ENCODE measurements around the gene RBM6. TPM values are rescaled to one million over a fixed set of nuclear protein-coding genes. Genes with fewer than 3 reads are reported as not detected.

Gene RBM6
- total RNA-seq, 3 donors from 2014 or later = 92.2 to 158 (median 154) TPM

DNA sequence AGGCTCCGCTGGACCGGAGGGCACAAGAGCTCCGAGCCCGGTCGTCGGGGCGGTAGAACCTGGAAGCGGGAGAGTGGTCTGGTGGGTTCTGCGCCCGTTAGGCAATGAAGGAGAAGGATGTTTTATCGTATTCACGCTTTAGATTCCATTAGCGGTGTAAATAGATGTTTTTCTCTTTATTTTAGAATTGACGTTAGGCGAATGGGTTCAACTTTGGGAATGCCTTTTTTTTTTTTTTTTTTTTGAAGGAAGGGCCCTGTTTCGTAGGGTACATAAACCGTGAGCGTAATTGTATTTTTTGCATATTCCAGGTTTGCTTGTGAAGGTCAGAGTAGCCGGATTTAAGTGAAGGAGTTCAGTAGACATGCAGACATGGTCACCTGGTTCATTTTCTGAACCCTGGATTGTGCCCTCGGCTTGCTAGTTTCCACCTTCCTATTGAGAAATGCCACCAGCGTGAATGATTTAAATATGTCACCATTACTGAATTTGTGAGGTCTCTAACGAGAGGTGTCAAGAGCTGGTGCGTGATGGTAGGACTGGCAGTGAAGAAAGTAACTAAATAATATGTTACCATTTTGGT, 808 bp downstream of the RBM6 start:
- Histone ChIP-seq H3K9me3 (no peaks in the 10 kb centered on the region), H3K27me3 (no peaks in the 10 kb centered on the region), H3K36me3 (no peaks in the 10 kb centered on the region), H3K27ac (peak overlapping the region; percentile 93 to 98), H3K4me3 (peak overlapping the region; percentile 73 to 91 (median 85)), H3K4me1 (peaks cover 4% of the 10 kb centered on the region in 2 donors)
- TF ChIP-seq, protein P1, sequence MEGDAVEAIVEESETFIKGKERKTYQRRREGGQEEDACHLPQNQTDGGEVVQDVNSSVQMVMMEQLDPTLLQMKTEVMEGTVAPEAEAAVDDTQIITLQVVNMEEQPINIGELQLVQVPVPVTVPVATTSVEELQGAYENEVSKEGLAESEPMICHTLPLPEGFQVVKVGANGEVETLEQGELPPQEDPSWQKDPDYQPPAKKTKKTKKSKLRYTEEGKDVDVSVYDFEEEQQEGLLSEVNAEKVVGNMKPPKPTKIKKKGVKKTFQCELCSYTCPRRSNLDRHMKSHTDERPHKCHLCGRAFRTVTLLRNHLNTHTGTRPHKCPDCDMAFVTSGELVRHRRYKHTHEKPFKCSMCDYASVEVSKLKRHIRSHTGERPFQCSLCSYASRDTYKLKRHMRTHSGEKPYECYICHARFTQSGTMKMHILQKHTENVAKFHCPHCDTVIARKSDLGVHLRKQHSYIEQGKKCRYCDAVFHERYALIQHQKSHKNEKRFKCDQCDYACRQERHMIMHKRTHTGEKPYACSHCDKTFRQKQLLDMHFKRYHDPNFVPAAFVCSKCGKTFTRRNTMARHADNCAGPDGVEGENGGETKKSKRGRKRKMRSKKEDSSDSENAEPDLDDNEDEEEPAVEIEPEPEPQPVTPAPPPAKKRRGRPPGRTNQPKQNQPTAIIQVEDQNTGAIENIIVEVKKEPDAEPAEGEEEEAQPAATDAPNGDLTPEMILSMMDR (IDR thresholded peaks at IDR 0.05) = no peak
- TF ChIP-seq POLR2A (IDR thresholded peaks at IDR 0.05) (no peak), POLR2AphosphoS5 (IDR thresholded peaks at IDR 0.05) (no peak)
- DNase-seq (ENCODE audit: low spot score in 2 of 2) = no peak
- intact Hi-C loops (cut with DNase I; ENCODE audit: low total_unique reads) = no loop called here

DNA sequence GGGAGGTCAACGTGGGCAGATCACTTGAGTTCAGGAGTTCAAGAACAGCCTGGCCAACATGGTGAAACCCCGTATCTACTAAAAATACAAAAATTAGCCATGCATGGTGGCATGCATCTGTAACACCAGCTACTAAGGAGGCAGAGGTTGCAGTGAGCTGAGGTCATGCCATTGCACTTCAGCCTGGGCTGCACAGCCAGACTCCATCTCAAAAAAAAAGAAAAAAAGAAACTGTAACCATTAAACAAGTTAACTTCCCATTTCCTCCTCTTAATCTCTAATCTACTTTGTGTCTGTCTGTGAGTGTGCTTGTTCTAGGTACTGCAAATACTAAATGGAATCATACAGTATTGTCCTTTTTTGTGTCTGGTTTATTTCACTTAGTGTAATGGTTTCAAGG, 2.7 kb downstream of the RBM6 start:
- no peak overlapping the region for H3K27ac ChIP-seq
- DNase-seq (ENCODE audit: low spot score in 2 of 2) = no peak
- TF ChIP-seq, protein P1 (IDR thresholded peaks at IDR 0.05) = no peak
- TF ChIP-seq POLR2A (IDR thresholded peaks at IDR 0.05) (no peak), POLR2AphosphoS5 (IDR thresholded peaks at IDR 0.05) (no peak)
- H3K27me3 ChIP-seq = no peaks in the 10 kb centered on the region
- no peaks in the 10 kb centered on the region for H3K36me3 ChIP-seq
- intact Hi-C loops (cut with DNase I; ENCODE audit: low total_unique reads) = no loop called here
- no peak overlapping the region for H3K4me3 ChIP-seq
- H3K9me3 ChIP-seq = no peaks in the 10 kb centered on the region
- H3K4me1 ChIP-seq = peaks cover 4% of the 10 kb centered on the region in 2 donors

- no peak for DNase-seq (ENCODE audit: low spot score in 2 of 2)
- intact Hi-C loops (cut with DNase I; ENCODE audit: low total_unique reads) = no loop called here
- TF ChIP-seq, protein P1 (IDR thresholded peaks at IDR 0.05) = no peak
- no peak for TF ChIP-seq POLR2A (IDR thresholded peaks at IDR 0.05)
- no peak for TF ChIP-seq POLR2AphosphoS5 (IDR thresholded peaks at IDR 0.05)
- Histone ChIP-seq H3K27ac (no peak overlapping the region), H3K9me3 (no peaks in the 10 kb centered on the region), H3K36me3 (no peaks in the 10 kb centered on the region), H3K27me3 (no peaks in the 10 kb centered on the region), H3K4me1 (no peaks in the 10 kb centered on the region), H3K4me3 (no peak overlapping the region)
Observed at GRCh38 chr3:49952924-49953323, 13.0 kb downstream of the RBM6 start.

DNA sequence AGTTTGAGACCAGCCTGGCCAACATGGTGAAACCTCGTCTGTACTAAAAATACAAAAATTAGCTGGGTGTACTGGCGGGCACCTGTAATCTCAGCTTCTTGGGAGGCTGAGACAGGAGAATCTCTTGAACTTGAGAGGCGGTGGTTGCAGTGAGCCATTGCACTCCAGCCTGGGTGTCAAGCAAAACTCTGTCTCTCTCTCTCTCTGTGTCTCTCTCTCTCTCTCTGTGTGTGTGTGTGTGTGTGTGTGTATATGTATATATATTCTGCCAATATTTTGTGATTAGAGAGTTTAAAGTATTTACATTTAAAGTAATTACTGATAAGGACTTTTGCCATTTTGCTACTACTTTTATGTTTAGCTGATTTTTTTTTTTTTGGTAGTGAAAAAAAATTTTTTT, 15.7 kb downstream of the RBM6 start:
- Histone ChIP-seq H3K36me3 (no peaks in the 10 kb centered on the region), H3K4me1 (no peaks in the 10 kb centered on the region), H3K4me3 (no peak overlapping the region), H3K27ac (no peak overlapping the region), H3K27me3 (no peaks in the 10 kb centered on the region), H3K9me3 (no peaks in the 10 kb centered on the region)
- intact Hi-C loops (cut with DNase I; ENCODE audit: low total_unique reads) = no loop called here
- no peak for DNase-seq (ENCODE audit: low spot score in 2 of 2)
- TF ChIP-seq, protein P1 (IDR thresholded peaks at IDR 0.05) = no peak
- TF ChIP-seq POLR2A (IDR thresholded peaks at IDR 0.05) = no peak
- no peak for TF ChIP-seq POLR2AphosphoS5 (IDR thresholded peaks at IDR 0.05)

DNA sequence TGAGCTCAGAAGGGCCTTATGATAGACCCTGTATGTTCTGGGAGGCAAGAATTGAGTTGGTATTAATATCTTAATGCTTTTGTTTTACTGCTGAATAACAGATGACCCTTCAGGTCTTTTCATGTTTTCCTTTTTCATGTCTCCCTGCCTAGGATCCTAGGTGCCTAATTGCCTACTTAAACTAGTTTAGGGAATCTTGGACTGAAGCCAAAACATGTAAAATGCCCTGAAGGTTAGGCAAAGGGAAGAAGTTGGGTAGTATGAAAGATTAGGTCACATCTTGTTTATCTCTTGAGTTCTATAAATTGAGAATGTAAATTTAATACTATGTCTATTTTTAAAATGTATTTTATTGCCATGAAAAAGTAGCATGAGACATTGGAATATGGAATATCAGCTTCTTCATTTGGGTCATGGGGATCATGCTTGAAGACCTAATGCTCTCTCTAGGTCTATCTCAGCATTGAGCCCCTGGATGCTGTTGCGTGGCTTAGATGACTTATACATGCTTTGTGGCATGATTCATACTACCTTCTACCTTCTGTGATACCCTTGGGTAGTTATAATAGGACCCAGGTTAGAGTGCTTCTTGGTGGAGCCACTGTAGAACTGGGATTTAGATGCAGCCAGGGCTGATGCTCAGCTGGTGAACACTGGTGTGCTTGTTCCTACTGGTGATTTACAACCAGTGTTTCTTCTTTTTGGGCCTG, 26.4 kb downstream of the RBM6 start:
- intact Hi-C loops (cut with DNase I; ENCODE audit: low total_unique reads) = no loop called here
- H3K4me1 ChIP-seq = no peaks in the 10 kb centered on the region
- TF ChIP-seq POLR2A (IDR thresholded peaks at IDR 0.05) (no peak), POLR2AphosphoS5 (IDR thresholded peaks at IDR 0.05) (no peak)
- TF ChIP-seq, protein P1 (IDR thresholded peaks at IDR 0.05) = no peak
- no peaks in the 10 kb centered on the region for H3K27me3 ChIP-seq
- no peak overlapping the region for H3K4me3 ChIP-seq
- DNase-seq (ENCODE audit: low spot score in 2 of 2) = no peak
- H3K36me3 ChIP-seq = no peaks in the 10 kb centered on the region
- no peaks in the 10 kb centered on the region for H3K9me3 ChIP-seq
- no peak overlapping the region for H3K27ac ChIP-seq
